WI38 (cell line): ENCODE data around the gene PAF1.
"Not testable (repeated sequence)": the region's sequence is repeated elsewhere in the genome, so short reads cannot be mapped to it uniquely, and the experiment has no call there.

ENCODE experiments used
- H3K4me3 ChIP-seq: 2 replicates; pipeline ENCODE4 v1.5.1; 2011; ENCODE audit warnings: low read depth, mild to moderate bottlenecking, control low read depth, low read length
- CTCF ChIP-seq: IDR thresholded peaks from 2 replicates; pipeline ENCODE4 v1.5.1; 2012; ENCODE audit warnings: low read depth, mild to moderate bottlenecking, control low read depth, low read length

PAF1 gene

GRCh38 chr19:39342647-39343305, 48.1 kb downstream of the PAF1 start:
- H3K4me3 ChIP-seq, result peak overlapping the region; percentile 89
- no peak for TF ChIP-seq CTCF

- TF ChIP-seq CTCF, result peak; percentile 54
- H3K4me3 ChIP-seq, result peak within 1 kb of the TSS; percentile 89
Measured at GRCh38 chr19:39341719-39342604, 48.9 kb downstream of the PAF1 start, which contains the start of gene SAMD4B. TSS of gene SAMD4B (plus strand) at chr19:39342421. CDS start at chr19:39356894, 14,473 bp downstream.

DNA sequence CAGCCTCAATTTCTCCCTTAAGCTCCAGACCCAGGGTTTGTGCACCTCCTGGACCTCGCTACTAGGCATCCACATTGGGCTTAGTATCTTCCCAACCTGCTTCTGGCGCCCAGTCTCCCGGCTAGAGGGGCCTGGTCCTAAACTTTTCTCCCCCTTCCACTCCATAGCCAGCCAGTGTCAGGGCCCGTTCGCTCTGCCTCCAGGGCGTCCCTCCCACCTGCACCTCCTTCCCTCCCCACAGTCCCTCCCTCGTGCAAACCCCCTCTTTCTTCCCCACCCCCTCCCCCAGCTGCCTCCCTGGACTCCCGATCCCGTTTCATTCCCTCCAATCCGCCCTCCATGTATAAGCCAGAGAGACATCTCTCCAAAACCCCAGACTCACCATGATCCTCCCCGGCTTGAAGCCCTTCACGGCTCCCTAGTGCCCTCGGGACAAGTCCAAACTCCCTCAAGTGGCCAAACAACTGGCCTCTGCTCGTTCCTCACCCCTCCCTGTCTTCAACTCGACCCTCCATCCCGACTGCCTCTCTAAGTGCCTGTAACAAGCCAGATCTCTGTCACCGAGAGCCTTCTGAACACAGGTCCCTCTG, 49.7 kb downstream of the PAF1 start:
- peak overlapping the region; percentile 66 for H3K4me3 ChIP-seq
- no peak for TF ChIP-seq CTCF

GRCh38 chr19:39340156-39340555, 50.8 kb downstream of the PAF1 start:
- H3K4me3 ChIP-seq, result not testable (repeated sequence)

- TF ChIP-seq CTCF, result no peak
- no peak overlapping the region for H3K4me3 ChIP-seq
Measured at GRCh38 chr19:39339674-39340073, 51.2 kb downstream of the PAF1 start.

GRCh38 chr19:39336483-39336882, 54.4 kb downstream of the PAF1 start:
- TF ChIP-seq CTCF, result no peak
- H3K4me3 ChIP-seq, result no peak overlapping the region
